AG09309 (cell line): ENCODE measurements around the gene APOB.
"Not testable (repeated sequence)": the region's sequence is repeated elsewhere in the genome, so short reads cannot be mapped to it uniquely, and the experiment has no call there.

Experiments used
- DNase-seq: peaks from one replicate; pipeline ENCODE4 v3.0.0-alpha.2; 2010; ENCODE audit warnings: low read depth
- H3K4me3 ChIP-seq: 2 replicates; pipeline ENCODE4 v1.5.1; 2011; ENCODE audit warnings: mild to moderate bottlenecking, low read depth, low read length, moderate library complexity; ENCODE audit not compliant: control insufficient read depth
- CTCF ChIP-seq: IDR thresholded peaks from 2 replicates; pipeline ENCODE4 v1.5.1; 2011; ENCODE audit warnings: mild to moderate bottlenecking, low read depth, low read length, inconsistent platforms; ENCODE audit not compliant: insufficient read depth, control insufficient read depth; ENCODE audit errors: missing control alignments

The APOB gene

GRCh38 chr2:21033237-21034155, 10.4 kb downstream of the APOB start:
- DNase-seq: no peak
- H3K4me3 ChIP-seq: no peak overlapping the region
- no peak for TF ChIP-seq CTCF

- H3K4me3 ChIP-seq: no peak overlapping the region
- TF ChIP-seq CTCF: no peak
- no peak for DNase-seq
These were observed 11.3 kb downstream of the APOB start for GRCh38 chr2:21032338-21033236.

GRCh38 chr2:21030983-21031968, 12.6 kb downstream of the APOB start:
- DNase-seq: no peak
- no peak for TF ChIP-seq CTCF
- no peak overlapping the region for H3K4me3 ChIP-seq

DNA sequence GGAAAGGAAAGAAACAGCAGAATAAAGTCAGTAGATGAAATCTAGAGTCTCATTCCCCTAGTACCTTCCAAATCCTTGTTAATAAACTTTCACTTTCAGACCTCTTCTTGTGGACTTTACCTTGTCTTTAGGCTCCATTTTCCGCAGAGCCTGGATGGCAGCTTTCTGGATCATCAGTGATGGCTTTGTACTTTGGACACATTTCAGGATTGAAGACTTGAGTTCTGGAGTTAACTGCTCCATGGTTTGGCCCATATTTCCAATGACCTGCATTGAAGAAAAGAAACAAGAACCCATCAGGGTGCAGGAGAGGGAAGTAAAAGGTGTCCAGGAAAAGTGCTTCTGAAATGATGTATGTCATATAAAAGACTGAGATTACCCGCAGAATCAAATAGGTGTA, 14.4 kb downstream of the APOB start:
- no peak for TF ChIP-seq CTCF
- no peak overlapping the region for H3K4me3 ChIP-seq
- no peak for DNase-seq

GRCh38 chr2:21028951-21029350, 14.9 kb downstream of the APOB start:
- H3K4me3 ChIP-seq, DNase-seq: not testable (repeated sequence)

DNA sequence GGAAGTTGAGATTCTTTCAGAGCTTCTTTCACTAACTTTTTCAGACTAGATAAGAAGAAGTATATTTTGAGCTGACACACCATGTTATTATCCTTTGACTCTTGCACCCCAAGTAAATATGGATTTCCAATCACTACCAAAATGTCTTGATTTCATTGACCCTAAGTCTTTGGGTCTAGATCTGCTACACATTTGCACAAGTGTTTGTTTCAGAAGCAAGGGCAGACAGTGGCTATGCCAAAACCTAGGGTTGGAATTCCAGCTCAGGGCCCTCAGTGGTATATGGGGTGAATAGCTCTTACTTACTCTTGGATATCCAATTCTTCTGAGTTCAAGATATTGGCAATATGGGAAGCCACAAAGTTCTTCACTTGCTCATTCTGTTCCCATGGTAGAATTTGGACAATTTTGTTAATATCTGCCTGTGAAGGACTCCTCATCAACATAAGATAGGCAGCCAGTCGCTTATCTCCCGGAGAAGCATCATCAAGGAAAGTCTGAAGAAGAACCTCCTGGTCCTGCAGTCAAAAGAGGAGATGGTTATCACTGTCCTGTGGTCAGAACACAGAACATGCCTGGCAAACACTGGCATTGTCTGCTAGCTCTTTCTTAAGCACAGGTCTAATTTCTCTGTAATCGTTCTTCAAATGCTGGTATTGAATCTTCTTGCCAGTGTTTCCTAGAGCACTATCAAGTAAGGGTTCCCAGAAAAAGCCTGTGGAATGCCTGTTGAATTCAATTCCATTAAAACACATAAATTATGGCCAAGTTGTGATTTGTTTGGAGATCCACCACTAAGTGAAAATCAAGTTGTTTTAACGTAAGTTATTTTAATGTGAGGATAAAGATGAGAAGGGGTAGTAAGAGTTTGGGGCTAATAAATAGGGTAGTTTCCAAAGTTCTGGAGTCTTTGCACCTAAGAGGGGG, 15.6 kb downstream of the APOB start:
- TF ChIP-seq CTCF: no peak
- DNase-seq: no peak
- H3K4me3 ChIP-seq: no peak overlapping the region
